Measurements from ENCODE around the gene DNER. TPM values are rescaled to one million over a fixed set of nuclear protein-coding genes. Genes with fewer than 3 reads are reported as not detected.
A peak's percentile ranks its signal among the peaks of the same experiment; 100 is the strongest.

Gene DNER
- total RNA-seq, 1 donor from 2014 or later, result 1.8 TPM

- H3K4me3 ChIP-seq (ENCODE audit: low read depth, low read length), result no peak overlapping the region
- FAIRE-seq (no peak), DNase-seq (ENCODE audit: low read depth) (no peak)
- TF ChIP-seq CTCF (IDR thresholded peaks at IDR 0.05; ENCODE audit: insufficient read depth, low read length, severe bottlenecking), result no peak
- no peaks in the 10 kb centered on the region for H3K27me3 ChIP-seq (ENCODE audit: control insufficient read depth, insufficient read depth, low read length)
- no peaks in the 10 kb centered on the region for H3K36me3 ChIP-seq (ENCODE audit: control insufficient read depth, insufficient read depth, low read length)
Measured at GRCh38 chr2:229490167-229490566, 224.2 kb downstream of the DNER start.

- Histone ChIP-seq H3K36me3 (ENCODE audit: control insufficient read depth, insufficient read depth, low read length) (no peaks in the 10 kb centered on the region), H3K4me3 (ENCODE audit: low read depth, low read length) (no peak overlapping the region), H3K27me3 (ENCODE audit: control insufficient read depth, insufficient read depth, low read length) (no peaks in the 10 kb centered on the region)
- no peak for FAIRE-seq
- peak; percentile 6 for DNase-seq (ENCODE audit: low read depth)
- TF ChIP-seq CTCF (IDR thresholded peaks at IDR 0.05; ENCODE audit: insufficient read depth, low read length, severe bottlenecking), result no peak
Measured at GRCh38 chr2:229489016-229489415, 225.3 kb downstream of the DNER start.

GRCh38 chr2:229488232-229488631 lies 226.1 kb downstream of the DNER start:
- H3K4me3 ChIP-seq (ENCODE audit: low read depth, low read length), result no peak overlapping the region
- FAIRE-seq (no peak), DNase-seq (ENCODE audit: low read depth) (no peak)
- no peak for TF ChIP-seq CTCF (IDR thresholded peaks at IDR 0.05; ENCODE audit: insufficient read depth, low read length, severe bottlenecking)
- H3K27me3 ChIP-seq (ENCODE audit: control insufficient read depth, insufficient read depth, low read length), result no peaks in the 10 kb centered on the region
- H3K36me3 ChIP-seq (ENCODE audit: control insufficient read depth, insufficient read depth, low read length), result no peaks in the 10 kb centered on the region

GRCh38 chr2:229486673-229487072 lies 227.7 kb downstream of the DNER start:
- FAIRE-seq, result no peak
- H3K4me3 ChIP-seq (ENCODE audit: low read depth, low read length), result no peak overlapping the region
- H3K36me3 ChIP-seq (ENCODE audit: control insufficient read depth, insufficient read depth, low read length), result no peaks in the 10 kb centered on the region
- H3K27me3 ChIP-seq (ENCODE audit: control insufficient read depth, insufficient read depth, low read length), result no peaks in the 10 kb centered on the region
- DNase-seq (ENCODE audit: low read depth), result no peak
- no peak for TF ChIP-seq CTCF (IDR thresholded peaks at IDR 0.05; ENCODE audit: insufficient read depth, low read length, severe bottlenecking)

- H3K4me3 ChIP-seq (ENCODE audit: low read depth, low read length), result no peak overlapping the region
- DNase-seq (ENCODE audit: low read depth), result no peak
- TF ChIP-seq CTCF (IDR thresholded peaks at IDR 0.05; ENCODE audit: insufficient read depth, low read length, severe bottlenecking), result no peak
- no peaks in the 10 kb centered on the region for H3K36me3 ChIP-seq (ENCODE audit: control insufficient read depth, insufficient read depth, low read length)
- no peak for FAIRE-seq
- H3K27me3 ChIP-seq (ENCODE audit: control insufficient read depth, insufficient read depth, low read length), result no peaks in the 10 kb centered on the region
Measured at GRCh38 chr2:229485857-229486256, 228.5 kb downstream of the DNER start.

- Histone ChIP-seq H3K4me3 (ENCODE audit: low read depth, low read length) (no peak overlapping the region), H3K27me3 (ENCODE audit: control insufficient read depth, insufficient read depth, low read length) (no peaks in the 10 kb centered on the region), H3K36me3 (ENCODE audit: control insufficient read depth, insufficient read depth, low read length) (no peaks in the 10 kb centered on the region)
- DNase-seq (ENCODE audit: low read depth) (no peak), FAIRE-seq (no peak)
- TF ChIP-seq CTCF (IDR thresholded peaks at IDR 0.05; ENCODE audit: insufficient read depth, low read length, severe bottlenecking), result no peak
Measured at GRCh38 chr2:229477269-229477755, 237.0 kb downstream of the DNER start.

Measured in bronchial epithelial cell (primary cell).